ENCODE results near the gene COL6A2.
A peak's percentile ranks its signal among the peaks of the same experiment; 100 is the strongest.

The COL6A2 gene

DNA sequence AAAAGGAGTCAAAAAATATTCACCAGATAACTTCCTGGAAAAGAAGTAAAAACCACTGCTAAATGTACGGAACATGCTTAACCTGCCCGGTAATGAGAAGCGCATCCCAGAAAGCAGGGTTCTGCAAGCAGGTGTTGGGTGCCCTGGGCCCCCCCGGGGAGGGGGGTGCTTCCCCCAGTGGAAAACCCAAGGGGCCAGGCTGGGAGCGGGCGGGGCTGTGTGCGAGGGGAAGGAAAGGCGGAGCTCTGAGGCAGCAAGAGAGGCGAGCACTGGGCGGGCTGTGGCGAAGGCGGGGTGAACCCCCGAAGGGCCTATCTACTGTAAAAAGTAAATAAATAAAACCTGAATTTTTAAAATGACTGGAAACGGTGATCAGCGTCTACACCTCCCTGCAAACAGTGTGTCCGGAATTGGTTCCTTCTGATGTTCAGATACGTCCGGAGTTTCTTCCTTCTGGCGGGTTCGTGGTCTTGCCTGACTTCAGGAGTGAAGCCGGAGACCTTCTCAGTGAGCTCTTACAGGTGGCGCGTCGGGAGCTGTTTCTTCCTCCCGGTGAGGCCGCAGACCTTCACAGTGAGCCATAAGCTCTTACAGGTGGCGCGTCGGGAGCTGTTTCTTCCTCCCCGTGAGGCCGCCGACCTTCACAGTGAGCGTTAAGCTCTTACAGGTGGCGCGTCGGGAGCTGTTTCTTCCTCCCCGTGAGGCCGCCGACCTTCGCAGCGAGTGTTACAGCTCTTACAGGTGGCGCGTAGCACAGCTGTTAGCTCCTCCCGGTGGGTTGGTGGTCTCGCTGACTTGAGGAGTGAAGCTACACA, 44.1 kb downstream of the COL6A2 start:
- DNase-seq (ENCODE audit: low read depth in 2 of 2): no peak

DNA sequence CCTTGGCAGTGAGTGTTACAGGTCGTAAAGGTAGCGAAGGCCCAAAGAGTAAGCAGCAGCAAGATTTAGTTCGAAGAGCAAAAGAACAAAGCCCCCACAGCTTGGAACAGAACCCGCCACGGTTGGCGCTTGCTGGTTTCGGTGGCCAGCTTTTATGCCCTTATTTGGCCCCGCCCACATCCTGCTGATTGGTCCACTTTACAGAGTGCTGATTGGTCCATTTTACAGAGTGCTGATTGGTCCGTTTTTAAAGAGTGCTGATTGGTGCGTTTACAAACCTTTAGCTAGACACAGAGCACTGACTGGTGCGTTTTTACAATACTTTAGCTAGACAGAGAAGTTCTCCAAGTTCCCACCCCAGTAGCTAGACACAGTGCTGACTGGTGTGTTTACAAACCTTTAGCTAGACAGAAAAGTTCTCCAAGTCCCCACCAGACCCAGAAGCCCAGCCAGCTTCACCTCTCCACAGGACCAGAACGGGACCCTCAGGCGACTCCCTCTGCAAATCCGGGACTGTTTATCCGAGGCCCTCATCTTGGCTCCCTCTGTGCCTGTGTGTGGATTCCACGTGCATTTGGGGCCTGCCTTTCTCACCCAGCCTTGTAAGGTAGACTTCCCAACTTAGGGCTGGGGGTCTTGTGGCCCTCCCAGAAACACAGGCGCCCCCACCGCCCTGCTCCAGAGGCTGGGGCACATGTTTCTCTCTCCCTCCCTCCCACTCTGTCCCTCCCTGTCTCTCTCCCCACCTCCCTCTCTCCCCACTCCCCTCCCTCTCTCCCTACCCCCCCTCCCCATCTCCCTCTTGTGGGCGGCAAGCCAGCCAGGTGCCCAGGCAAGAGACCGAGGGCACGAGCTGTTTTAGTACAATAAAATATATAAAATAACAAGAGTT, 44.9 kb downstream of the COL6A2 start:
- no peak for DNase-seq (ENCODE audit: low read depth in 2 of 2)

DNA sequence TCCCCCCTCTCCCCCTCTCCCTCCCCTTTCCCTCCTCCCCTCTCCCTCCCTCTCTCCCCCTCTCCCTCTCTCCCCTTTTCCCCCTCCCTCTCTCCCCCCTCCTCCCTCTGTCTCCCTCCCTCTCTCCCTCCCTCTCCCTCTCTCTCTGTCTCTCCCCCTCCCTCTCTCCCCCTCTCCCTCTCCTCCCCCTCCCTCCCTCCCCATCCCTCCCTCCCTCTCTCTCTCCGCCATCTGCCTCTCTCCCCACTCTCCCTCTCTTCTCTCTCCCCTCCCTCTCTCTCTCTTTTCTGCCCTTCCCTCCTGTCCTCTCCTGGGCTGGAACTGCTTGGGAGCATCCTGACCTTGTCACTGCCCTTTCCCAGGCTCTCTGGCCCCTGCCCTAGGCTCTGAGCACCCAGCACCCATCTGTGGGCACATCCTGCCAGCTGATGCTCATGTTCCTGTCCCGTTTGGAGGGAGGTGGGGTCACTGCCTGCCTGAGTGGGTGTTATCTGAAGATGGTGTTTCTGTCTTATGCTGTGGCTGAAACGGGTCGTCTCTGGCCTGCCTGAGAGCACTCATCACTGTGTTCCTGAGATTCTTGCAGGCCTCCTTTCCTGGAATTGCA, 46.7 kb downstream of the COL6A2 start:
- DNase-seq (ENCODE audit: low read depth in 2 of 2): no peak

DNA sequence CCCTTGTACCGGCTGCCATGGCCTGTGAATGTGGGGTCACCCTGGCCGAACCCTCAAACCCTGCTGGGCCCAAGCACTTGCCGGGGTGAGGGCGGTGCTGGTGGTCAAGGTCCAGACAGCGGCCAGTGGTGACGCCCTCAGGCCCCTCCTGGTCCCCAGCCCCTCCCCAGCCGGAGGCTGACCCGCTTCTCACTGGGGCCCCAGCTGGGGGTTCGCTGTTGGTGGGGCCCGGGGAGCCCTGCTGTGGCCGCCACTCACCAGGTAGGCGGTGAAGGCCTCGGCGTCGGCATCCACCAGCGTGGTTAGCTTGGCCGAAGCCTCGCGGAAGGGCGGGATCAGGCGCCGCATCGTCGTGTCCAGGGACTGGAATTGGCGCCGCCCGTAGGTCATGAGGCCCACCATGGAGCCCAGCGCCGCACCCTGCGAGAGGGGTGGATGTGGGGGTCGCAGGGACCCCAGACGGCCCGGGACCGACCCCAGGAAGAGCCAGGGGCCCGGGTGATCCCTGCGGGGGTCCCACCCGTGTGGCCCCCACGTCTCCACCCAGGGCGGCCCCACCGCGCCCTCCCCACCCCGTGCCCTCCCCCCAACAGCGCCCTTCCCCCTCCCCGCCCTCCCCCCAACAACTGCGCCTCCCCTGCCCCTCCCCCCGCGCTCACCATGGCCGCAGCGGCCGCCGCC, 47.4 kb downstream of the COL6A2 start:
- DNase-seq (ENCODE audit: low read depth in 2 of 2): no peak

DNA sequence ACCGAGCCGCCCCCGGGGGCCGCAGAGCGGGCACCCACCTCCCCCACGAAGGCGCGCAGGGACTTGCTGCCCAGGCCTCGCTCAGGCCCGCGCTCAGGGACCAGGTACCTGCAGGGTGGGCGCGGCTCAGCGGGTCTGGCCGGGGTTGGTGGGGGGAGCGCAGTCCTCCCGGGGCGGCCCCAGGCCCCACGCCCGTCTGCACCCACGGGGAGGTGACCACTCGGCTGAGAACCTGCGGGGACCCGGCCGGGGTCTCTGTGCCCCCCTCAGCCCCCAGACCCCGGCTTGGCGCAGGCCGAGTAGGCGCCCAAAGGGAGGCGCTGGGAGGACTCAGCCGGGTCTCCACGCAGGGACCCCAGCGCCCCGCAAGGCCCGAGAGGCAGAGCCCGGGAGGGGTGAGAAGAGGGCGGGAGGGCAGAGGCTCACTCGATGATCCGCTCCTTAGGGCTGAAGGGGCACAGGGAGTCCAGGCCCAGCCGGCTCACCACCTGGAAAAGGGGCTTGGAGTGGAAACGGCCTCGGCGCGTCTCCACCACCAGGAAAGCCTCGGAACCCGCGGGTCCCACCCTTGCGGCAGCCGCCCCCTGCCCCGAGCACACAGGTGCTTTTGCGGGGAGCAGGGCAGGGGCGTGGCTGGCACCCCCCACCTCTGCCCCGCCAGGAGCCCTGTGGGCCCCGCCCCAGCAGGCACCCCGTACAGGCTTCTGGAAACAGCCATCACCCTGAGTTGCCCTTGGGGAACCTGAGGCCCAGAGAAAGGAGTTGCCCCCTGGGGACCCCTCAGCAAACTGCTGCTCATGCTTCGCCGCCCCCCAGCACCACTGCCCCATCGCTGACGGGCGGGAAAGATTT, 48.2 kb downstream of the COL6A2 start:
- DNase-seq (ENCODE audit: low read depth in 2 of 2): no peak

DNA sequence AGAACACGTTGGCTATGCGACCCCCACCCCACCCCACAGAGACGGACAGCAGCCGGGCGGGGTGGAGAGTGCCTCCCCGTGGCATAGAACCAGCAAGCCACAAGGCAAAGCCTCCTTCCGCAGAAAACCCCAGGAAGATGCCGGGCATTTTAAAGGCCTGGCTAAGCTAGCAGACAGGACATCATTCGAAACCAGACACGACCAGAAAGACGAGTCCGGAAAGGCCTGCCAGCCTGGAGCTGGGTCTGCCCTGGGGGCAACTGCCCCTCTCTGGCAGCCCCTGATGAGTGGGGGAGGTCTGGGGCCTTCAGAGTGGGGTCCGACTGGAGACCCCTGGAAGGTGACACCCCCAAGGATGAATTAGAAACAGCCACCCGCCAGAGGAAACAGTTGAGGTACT, 48.9 kb downstream of the COL6A2 start:
- DNase-seq (ENCODE audit: low read depth in 2 of 2): no peak

DNA sequence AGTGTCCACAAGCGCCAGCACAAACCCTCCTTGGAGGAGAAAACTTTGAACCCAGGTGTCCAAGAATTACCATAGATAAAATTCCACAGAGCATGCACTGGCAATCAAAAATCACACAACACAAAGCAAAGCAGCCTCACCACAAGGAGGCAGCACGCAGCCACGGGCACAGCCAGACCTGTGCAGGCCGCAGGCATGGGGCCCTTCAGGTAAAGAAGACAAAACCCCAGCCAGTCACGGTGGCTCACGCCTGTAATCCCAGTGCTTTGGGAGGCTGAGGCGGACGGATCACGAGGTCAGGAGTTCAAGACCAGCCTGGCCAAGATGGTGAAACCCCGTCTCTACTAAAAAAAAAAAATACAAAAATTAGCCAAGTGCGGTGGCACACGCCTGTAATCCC, 49.5 kb downstream of the COL6A2 start:
- peak in 1 of 2 donors; percentile 17 for DNase-seq (ENCODE audit: low read depth in 2 of 2)

DNA sequence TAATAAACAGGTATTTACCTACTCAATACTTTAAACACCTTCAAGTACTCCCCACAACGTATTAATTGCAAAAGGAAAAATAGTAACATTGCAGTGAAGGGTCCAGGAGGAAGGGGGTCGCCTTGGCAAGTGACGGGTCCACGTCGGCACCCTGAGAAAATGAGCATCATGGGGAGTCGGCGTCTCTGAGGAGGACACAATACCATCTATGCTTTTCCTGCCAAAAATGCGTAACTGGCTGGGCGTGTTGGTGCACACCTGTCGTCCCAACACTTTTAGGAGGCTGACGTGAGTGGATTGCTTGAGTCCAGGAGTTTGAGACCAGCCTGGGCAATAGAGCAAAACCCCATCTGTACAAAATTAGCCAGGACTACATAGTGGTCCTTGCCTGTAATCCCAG, 50.2 kb downstream of the COL6A2 start:
- no peak for DNase-seq (ENCODE audit: low read depth in 2 of 2)

DNA sequence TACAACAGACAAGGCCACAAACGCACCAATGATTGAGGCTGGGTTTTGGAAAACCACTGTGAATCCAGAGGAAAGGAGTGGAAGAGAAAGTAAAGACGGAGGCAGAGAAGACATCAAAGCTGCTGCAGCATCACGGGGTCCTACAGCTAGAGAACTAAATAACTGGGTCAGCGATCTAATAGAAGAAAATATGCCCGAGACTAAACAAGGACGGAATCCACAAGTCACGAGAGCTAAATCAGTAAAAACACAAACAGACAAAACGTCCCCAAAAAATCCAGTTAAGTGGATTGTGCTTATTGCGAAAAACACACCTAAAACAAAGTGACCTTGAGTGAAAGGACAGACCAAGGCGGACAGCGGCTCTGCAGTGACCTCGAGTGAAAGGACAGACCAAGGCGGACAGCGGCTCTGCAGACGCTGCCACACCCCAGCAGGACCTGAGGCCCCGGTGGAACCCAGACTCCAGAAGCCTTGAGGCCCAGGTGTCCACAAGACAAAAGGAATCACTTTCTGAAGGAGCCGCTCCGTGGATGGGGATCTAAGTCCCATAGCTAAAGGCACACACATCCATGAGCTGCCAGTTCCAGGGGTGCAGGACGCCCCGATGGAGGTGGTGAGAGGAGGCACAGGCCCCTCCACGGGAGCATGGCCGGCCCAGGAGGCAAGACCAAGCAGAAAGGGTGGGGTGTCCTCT, 51.4 kb downstream of the COL6A2 start:
- DNase-seq (ENCODE audit: low read depth in 2 of 2): no peak

DNA sequence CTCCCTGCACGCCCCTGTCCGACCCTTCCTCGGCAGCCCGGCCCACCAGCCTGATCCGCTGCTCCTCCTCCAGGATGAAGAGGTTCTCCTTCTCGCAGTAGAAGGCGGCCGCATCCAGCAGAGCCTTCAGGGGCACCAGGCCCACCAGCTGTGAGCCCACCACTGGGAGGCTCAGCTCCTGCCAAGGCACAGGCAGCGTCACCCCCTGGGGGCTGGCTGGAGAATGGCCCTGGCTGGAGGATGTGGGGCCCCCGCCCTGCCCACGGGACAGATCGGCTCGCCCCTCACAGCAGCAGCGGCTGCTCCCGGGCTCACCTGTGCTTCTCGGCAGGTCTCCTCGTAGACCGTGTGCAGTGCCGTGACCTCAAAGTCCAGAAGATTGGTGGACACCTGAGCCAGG, 52.2 kb downstream of the COL6A2 start:
- no peak for DNase-seq (ENCODE audit: low read depth in 2 of 2)

DNA sequence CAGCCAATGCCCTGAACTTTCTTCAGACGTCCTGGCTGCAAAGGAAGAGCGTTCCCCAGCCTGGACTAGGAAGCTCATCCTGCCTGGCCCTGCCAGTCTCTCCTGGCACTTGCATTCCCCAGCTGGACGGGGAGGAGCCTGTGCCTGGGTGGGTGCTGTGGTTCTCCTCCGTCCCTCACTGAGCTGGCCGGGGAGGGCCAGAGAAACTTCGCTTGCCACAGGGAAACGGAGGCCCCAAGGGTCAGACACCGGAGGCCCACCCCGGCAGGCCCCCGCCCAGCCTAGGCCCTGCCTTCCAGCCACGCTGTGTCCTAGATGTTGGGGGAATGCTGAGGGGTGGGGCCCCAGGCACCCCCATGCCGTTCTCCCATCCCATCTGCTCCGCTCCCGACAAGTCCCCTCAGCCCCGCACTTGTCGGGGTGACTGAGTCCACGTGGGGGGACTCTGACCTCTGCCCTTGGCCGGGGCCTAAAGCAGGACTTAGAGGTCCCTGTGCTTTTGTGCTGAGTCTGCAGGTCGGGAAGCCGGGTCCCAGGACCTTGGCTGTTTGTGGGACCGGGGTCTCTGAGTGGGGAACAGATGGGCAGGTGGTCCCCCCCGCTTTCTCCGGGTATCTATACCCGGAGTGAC, 52.7 kb downstream of the COL6A2 start:
- DNase-seq (ENCODE audit: low read depth in 2 of 2): no peak

DNA sequence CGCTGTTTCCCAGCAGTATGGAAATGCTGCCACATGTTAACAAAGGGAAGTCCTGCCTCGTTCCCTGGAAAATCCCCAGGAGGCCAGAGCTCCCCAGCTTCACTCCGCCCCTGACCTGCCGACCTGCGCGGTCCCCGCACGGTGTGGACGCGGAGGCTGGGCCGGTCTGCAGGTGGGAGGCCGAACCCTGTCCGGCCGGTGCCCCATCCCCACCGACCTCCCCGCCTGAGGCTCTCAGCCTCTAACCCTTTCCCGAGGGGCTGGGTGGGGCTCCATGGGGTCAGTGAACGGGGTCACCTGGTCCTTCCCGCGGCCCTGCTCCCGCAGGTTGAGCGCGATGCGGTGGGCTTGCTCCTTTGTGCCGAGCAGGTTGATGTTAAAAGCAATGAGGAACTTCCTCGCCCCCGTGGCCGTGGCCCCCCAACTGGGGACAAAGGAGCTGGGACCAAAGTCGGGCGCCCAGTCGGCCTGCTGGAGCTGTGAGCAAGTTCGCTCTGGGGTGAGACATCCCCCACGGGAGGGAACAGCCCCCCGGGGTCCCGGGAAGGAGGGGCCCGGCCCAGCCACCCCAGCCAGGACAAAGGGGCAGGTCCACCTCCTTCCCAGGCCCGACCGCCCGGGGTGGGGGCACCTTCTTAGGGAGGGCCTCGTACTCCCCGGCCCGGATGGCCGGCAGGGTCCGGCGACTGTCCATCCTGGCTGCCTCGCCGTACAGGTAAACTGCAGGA, 53.5 kb downstream of the COL6A2 start:
- DNase-seq (ENCODE audit: low read depth in 2 of 2): no peak

DNA sequence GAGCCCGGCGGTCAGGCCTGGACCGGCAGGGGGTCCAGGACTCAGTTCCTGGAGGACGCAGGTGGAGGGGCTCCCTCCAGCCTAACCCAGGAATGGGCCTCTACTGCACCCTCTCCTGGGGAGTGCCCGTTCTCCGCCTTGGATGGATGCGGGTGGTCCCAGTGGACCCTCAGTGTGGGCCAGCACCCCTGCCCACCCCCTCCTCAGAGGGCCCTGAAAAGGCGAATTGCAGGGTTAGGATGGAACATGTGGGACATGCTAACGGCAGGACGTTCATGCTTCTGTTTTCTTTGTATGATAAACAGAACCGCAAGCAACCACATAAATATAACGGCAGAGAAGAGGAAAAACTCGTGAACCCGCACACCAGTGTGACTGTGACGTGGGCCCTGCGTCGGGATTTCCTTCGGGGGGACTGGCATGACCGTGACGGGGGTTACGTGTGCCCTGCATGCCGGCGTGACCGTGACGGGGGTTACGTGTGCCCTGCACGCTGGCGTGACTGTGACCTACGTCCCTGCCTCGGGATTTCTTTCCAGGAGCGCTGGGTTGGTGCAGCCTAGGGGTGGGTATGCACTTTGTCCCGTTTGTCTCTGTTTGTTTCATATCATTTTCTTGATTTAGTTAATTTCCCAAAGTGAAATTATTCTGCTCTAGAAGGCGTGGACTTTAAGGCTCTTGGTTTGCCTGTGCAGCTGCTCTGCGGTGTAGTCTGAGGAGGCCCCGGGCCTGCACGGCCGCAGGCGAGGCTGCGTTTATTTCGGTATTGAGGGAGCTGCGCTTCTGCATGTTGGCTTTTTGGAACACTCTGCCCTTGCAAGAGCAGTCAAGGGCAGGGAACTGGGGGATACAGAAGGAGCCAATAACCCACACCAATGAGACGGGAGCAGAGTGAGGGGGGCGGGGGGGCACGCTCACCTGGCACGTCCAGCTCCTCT, 54.3 kb downstream of the COL6A2 start:
- no peak for DNase-seq (ENCODE audit: low read depth in 2 of 2)

DNA sequence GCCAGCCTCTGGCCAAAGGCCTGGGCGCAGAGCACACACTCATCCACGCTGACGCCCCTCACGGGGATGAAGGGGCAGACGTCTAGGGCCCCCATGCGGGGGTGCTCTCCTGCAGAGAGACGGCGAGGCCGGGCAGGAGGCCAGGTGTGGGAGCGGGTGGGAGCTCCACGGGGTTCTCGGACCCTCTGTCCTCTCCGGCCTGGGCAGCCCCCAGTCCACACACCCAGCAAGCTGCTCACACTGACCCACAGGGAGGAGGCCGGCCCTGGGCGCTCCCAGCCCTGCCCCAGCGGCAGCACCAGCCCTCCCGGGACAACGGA, 55.0 kb downstream of the COL6A2 start:
- DNase-seq (ENCODE audit: low read depth in 2 of 2): no peak

DNA sequence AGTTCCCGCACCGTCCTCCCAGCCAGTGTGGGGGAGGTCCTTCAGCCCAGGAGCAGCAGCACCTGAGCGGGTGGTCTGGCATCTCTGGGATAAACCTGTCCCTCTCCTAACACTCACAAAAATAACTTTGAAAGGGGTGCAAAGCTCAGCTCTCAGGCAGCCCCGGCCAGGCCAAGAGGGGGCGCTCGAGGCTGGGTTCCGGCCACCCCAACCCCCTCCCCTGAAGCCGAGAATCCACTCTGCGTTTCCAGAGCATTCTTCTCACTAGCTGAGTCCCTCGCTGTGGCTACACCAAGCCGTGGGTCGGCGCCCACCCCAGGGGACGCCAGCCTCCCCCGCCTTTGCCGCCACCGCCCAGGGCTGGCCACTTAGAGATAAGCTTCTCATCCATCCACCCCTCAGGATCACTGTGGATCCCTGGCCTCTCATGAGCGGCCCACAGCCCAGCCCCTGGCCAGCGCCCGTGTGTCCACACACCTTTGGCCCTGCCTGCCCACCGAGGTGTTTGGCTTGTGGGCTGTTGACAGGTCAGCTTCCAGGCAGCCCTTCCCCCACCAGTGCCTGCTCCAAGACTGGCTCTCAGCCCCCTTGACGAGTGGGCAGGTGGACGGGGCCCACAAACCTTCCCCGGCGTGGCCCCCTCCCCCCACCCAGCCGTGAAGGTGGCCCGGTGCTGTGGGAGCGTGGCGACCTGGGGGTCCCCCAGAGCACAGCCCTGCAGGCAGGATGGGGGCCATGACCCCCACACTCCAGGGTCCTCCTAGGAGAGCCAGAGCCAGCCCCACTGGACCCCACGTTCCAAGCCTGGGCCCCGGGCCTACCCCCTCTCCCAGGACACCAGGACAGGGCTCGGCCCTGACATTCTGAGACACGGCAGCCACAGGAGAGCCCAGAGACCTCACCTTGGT, 55.6 kb downstream of the COL6A2 start:
- DNase-seq (ENCODE audit: low read depth in 2 of 2): peak in 1 of 2 donors; percentile 31

DNA sequence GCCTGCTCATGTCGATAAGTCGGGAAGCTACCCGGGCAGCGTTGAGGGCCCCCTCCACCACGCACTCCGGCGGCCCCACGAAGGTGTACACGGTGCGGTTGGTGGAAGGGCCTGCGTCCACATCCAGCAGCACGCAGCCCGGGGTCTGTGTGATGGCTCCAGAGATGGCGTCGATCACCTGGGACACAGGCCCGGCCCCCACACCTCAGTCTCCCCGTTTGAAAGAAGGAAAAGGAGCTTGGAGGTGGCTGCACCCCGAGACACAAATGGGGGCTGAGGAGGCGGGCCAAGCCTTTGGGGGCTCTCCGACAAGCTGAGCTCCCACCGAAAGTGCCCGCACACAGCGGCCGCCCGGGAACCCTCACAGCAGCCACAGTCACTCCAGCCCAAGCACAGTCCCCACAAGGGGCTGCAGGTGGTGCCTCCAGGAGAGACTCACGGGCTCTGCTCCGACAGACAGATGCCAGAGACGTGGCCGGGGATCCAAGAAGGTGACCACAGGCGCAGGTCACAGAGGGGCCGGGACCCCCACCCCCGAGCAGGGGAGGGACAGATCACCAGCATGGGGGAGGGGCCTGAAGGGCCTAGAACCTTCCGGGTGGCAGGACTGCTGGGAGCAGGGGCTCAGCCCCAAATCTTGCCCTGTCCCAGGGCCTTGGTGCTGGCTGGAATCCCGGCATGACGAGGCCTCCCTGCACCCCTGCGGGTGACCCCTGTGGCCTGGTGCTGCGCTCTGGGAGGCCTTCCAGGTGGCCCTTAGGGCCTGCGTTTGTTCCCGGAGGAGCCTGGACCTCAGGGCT, 56.4 kb downstream of the COL6A2 start:
- DNase-seq (ENCODE audit: low read depth in 2 of 2): no peak
